Lower lobe of right lung (tissue), 2 donors: ENCODE measurements around the gene PSAT1. TPM values are rescaled to one million over a fixed set of nuclear protein-coding genes. Genes with fewer than 3 reads are reported as not detected.

Experiments used
- ATAC-seq, 2 donors: fragments of 200-7000 bp; cut with Tn5 transposase; one replicate each; pipeline ENCODE4 v1.9.1; 2020 to 2022; ENCODE audit warnings: mild to moderate bottlenecking in 2 of 2, moderate library complexity in 2 of 2
- DNase-seq: peaks from one replicate; pipeline ENCODE4 v3.0.0-alpha.2; 2020
- H3K27ac ChIP-seq: fragments of 200-600 bp; one replicate; pipeline ENCODE4 v1.8.0; 2022
- H3K27me3 ChIP-seq: fragments of 200-600 bp; one replicate; pipeline ENCODE4 v1.8.0; 2022; ENCODE audit warnings: low read depth
- H3K36me3 ChIP-seq: fragments of 200-600 bp; one replicate; pipeline ENCODE4 v1.8.0; 2022; ENCODE audit warnings: mild to moderate bottlenecking
- H3K4me1 ChIP-seq: fragments of 200-600 bp; one replicate; pipeline ENCODE4 v1.8.0; 2022
- H3K4me3 ChIP-seq: fragments of 200-600 bp; one replicate; pipeline ENCODE4 v1.8.0; 2022; ENCODE audit warnings: mild to moderate bottlenecking
- H3K9me3 ChIP-seq: fragments of 200-600 bp; one replicate; pipeline ENCODE4 v1.8.0; 2022
- intact Hi-C: fragments of 100-400 bp; cut with DNase I; formaldehyde crosslinking; loops from one replicate; pipeline ENCODE4 v1.11.0; 2022
- total RNA-seq: library from RNA; stranded (reverse); fragmentation: NEBNext Ultra II Directional; extraction: Animal tissue kit (Norgen Biotek cat#: 25700); gene quantifications from one replicate; pipeline ENCODE4 v1.2.1, GENCODE V29; 2021
- TF ChIP-seq, protein P1 (sequence below): fragments of 200-600 bp; IDR thresholded peaks from one replicate; pipeline ENCODE4 v1.8.0; 2022; ENCODE audit warnings: antibody characterized with exemption, mild to moderate bottlenecking
- donor health status: DM: no; HTN: yes; CAD: no; lungs with severe emphysema.

Gene PSAT1
- total RNA-seq, 1 donor from 2014 or later: 10.4 TPM

- no peak overlapping the region for H3K27ac ChIP-seq
- no peak for ATAC-seq
- intact Hi-C loops: no loop called here
Measured at GRCh38 chr9:78286946-78287388, 10.0 kb upstream of the PSAT1 start.

GRCh38 chr9:78288214-78288892 lies 8.6 kb upstream of the PSAT1 start:
- Histone ChIP-seq H3K36me3 (no peaks in the 10 kb centered on the region), H3K27ac (no peak overlapping the region), H3K4me1 (no peaks in the 10 kb centered on the region), H3K4me3 (no peak overlapping the region), H3K27me3 (no peaks in the 10 kb centered on the region), H3K9me3 (no peaks in the 10 kb centered on the region)
- DNase-seq (no peak), ATAC-seq (no peak)
- intact Hi-C loops: no loop called here
- TF ChIP-seq, protein P1, sequence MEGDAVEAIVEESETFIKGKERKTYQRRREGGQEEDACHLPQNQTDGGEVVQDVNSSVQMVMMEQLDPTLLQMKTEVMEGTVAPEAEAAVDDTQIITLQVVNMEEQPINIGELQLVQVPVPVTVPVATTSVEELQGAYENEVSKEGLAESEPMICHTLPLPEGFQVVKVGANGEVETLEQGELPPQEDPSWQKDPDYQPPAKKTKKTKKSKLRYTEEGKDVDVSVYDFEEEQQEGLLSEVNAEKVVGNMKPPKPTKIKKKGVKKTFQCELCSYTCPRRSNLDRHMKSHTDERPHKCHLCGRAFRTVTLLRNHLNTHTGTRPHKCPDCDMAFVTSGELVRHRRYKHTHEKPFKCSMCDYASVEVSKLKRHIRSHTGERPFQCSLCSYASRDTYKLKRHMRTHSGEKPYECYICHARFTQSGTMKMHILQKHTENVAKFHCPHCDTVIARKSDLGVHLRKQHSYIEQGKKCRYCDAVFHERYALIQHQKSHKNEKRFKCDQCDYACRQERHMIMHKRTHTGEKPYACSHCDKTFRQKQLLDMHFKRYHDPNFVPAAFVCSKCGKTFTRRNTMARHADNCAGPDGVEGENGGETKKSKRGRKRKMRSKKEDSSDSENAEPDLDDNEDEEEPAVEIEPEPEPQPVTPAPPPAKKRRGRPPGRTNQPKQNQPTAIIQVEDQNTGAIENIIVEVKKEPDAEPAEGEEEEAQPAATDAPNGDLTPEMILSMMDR: no peak

More at GRCh38 chr9:78286946-78287388, 10.0 kb upstream of the PSAT1 start:
- Histone ChIP-seq H3K4me1 (peaks cover under 1% of the 10 kb centered on the region), H3K27me3 (no peaks in the 10 kb centered on the region), H3K4me3 (no peak overlapping the region), H3K9me3 (no peaks in the 10 kb centered on the region), H3K36me3 (no peaks in the 10 kb centered on the region)
- no peak for DNase-seq
- TF ChIP-seq, protein P1: no peak

DNA sequence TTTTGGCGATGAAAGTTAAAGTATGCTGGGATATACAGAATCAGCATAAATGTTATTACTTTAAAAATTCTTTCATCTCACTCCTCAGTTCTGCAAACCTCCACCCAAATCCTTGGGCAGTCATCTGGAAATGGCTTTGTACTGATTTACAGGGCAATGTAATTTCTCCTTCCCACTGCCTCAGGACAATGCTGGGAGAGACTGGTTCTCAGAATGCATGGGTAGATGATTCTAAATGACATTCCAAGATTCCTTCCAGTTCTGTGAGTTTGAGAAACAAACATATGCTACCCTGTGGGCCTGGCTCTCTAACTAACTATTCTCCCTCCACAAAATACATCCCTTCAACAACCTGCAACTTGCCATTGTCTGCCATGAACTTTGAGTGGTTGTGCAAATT lies 7.5 kb upstream of the PSAT1 start:
- Histone ChIP-seq H3K27ac (no peak overlapping the region), H3K27me3 (no peaks in the 10 kb centered on the region), H3K4me3 (no peak overlapping the region), H3K36me3 (no peaks in the 10 kb centered on the region), H3K9me3 (no peaks in the 10 kb centered on the region), H3K4me1 (no peaks in the 10 kb centered on the region)
- TF ChIP-seq, protein P1: no peak
- DNase-seq (no peak), ATAC-seq (no peak)
- intact Hi-C loops: no loop called here

- intact Hi-C loops: no loop called here
- Histone ChIP-seq H3K4me3 (no peak overlapping the region), H3K9me3 (no peaks in the 10 kb centered on the region), H3K36me3 (no peaks in the 10 kb centered on the region), H3K4me1 (peaks cover 7% of the 10 kb centered on the region), H3K27me3 (no peaks in the 10 kb centered on the region), H3K27ac (no peak overlapping the region)
- TF ChIP-seq, protein P1: no peak
- DNase-seq: no peak
- ATAC-seq: no peak
Measured at GRCh38 chr9:78291240-78291925, 5.5 kb upstream of the PSAT1 start.

DNA sequence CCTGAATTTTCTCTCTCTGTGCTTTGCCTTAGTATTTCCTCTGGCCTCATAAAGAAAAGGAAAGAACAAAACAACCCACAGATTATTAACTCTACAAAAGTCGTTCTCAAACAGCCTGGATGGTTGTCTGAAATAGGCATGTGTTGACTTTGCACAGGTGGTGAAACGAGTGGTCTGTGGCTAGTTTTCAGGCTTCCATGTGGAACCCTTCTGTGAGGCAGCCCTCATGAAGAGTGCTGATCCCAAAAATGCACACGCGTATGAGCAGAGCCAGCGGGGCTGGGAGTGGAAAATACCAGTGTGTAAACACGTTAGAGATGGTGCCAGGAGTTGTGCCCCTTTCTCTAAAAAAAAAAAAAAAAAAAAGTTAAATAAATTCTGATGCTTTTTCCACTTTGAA lies 4.9 kb upstream of the PSAT1 start:
- no peak for ATAC-seq
- intact Hi-C loops: no loop called here
- TF ChIP-seq, protein P1: no peak

More for the DNA sequence above, 4.9 kb upstream of the PSAT1 start:
- no peak for DNase-seq
- Histone ChIP-seq H3K27ac (no peak overlapping the region), H3K27me3 (peaks cover 3% of the 10 kb centered on the region), H3K4me3 (no peak overlapping the region), H3K36me3 (no peaks in the 10 kb centered on the region), H3K4me1 (peaks cover 12% of the 10 kb centered on the region), H3K9me3 (no peaks in the 10 kb centered on the region)
